ENCODE data around the gene TFPI2. TPM values are rescaled to one million over a fixed set of nuclear protein-coding genes. Genes with fewer than 3 reads are reported as not detected.

Gene TFPI2
- total RNA-seq, 1 donor from 2014 or later: 33.7 TPM

DNA sequence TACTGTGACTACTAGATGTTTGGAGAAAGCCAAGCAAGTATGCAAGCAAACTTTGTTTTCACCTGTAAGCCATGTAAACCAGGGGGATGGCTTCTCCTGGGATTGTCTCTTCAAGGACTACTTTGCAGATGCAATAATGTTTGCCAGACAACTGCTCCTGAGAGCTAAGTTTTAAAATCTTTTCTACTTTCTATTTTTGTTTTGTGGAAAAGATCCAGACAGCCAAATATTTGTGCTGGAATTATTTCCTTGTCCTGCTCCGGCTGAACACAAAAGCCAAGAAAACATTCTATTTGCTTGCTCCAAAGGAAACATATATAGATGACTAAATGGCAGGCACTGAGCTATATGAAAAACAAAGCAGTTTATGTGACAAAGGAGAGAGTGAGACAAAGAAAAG, 51.6 kb downstream of the TFPI2 start:
- no peak for TF ChIP-seq CTCF (IDR thresholded peaks at IDR 0.05; ENCODE audit: insufficient read depth, low read length, poor library complexity, severe bottlenecking)
- no peaks in the 10 kb centered on the region for H3K27me3 ChIP-seq (ENCODE audit: control insufficient read depth, insufficient read depth, low read length)
- DNase-seq (ENCODE audit: low read depth): no peak
- H3K36me3 ChIP-seq (ENCODE audit: control insufficient read depth, insufficient read depth, low read length): no peaks in the 10 kb centered on the region
- H3K4me3 ChIP-seq (ENCODE audit: low read depth, low read length): no peak overlapping the region

DNA sequence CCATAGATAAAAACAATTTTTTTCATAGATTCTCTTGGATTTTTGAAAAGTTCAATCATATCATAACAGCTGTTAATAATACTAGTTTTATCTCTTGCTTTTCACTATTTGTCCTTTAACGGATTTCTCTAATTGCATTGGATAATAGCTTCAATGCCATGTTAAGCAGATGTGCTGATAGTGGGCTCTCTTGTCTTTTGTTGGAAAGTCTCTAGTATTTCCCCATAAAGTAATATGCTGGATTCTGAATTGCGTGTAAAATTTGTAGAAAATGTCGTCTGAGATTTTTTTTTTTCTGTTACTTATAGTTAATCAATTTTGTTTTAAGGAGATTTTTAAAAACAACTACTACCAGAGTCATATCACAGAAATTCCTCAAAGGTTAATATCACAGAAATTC, 53.3 kb downstream of the TFPI2 start:
- Histone ChIP-seq H3K36me3 (ENCODE audit: control insufficient read depth, insufficient read depth, low read length) (no peaks in the 10 kb centered on the region), H3K27me3 (ENCODE audit: control insufficient read depth, insufficient read depth, low read length) (no peaks in the 10 kb centered on the region), H3K4me3 (ENCODE audit: low read depth, low read length) (no peak overlapping the region)
- no peak for TF ChIP-seq CTCF (IDR thresholded peaks at IDR 0.05; ENCODE audit: insufficient read depth, low read length, poor library complexity, severe bottlenecking)
- no peak for DNase-seq (ENCODE audit: low read depth)

DNA sequence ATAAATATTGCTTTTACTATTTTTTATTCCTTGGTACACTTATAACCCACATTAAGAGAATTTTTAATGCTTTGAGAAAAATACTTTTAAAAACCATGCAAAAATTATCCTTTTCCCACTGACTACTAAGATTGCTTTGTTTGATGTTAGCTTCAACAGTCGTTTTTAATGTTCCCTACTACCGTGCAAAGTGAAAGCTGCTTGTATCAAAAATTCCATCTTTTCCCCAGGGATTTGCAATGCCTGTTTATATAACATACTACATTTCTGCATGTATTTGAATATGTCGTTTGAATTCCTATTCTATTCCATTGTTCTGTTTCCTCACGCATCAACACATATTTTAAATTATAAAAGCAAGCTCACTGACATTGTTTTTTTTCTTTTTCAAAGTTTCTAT, 54.4 kb downstream of the TFPI2 start:
- TF ChIP-seq CTCF (IDR thresholded peaks at IDR 0.05; ENCODE audit: insufficient read depth, low read length, poor library complexity, severe bottlenecking): no peak
- DNase-seq (ENCODE audit: low read depth): no peak
- no peaks in the 10 kb centered on the region for H3K27me3 ChIP-seq (ENCODE audit: control insufficient read depth, insufficient read depth, low read length)
- no peak overlapping the region for H3K4me3 ChIP-seq (ENCODE audit: low read depth, low read length)
- no peaks in the 10 kb centered on the region for H3K36me3 ChIP-seq (ENCODE audit: control insufficient read depth, insufficient read depth, low read length)

GRCh38 chr7:93835702-93836101, 54.9 kb downstream of the TFPI2 start:
- Histone ChIP-seq H3K27me3 (ENCODE audit: control insufficient read depth, insufficient read depth, low read length) (no peaks in the 10 kb centered on the region), H3K4me3 (ENCODE audit: low read depth, low read length) (no peak overlapping the region), H3K36me3 (ENCODE audit: control insufficient read depth, insufficient read depth, low read length) (no peaks in the 10 kb centered on the region)
- no peak for DNase-seq (ENCODE audit: low read depth)
- no peak for TF ChIP-seq CTCF (IDR thresholded peaks at IDR 0.05; ENCODE audit: insufficient read depth, low read length, poor library complexity, severe bottlenecking)

Other genes with a start within 250 kb of the TFPI2 start
- not detected in 2 replicates for gene GNGT1, start 15.8 kb upstream of the TFPI2 start, total RNA-seq
- 12.6 and 14.8 TPM in 2 replicates for gene GNG11, start 31.0 kb upstream of the TFPI2 start, total RNA-seq
- gene BET1, start 113.6 kb upstream of the TFPI2 start, total RNA-seq: 25.1 and 35.4 TPM in 2 replicates